Cardiac muscle cell (in vitro differentiated cells and primary cell): ENCODE results near the gene RANBP3. TPM values are rescaled to one million over a fixed set of nuclear protein-coding genes. Genes with fewer than 3 reads are reported as not detected.
"Not testable (repeated sequence)": the region's sequence is repeated elsewhere in the genome, so short reads cannot be mapped to it uniquely, and the experiment has no call there.

Experiments
- DNase-seq, 2 donors: peaks; one replicate each; pipeline versions ENCODE4 v3.0.0 to v3.0.0-alpha.2; 2010 to 2017; ENCODE audit warnings: low read depth in 1 of 2, low spot score in 1 of 2
- H3K27ac ChIP-seq: fragments of 200-600 bp; sonication (generic); 2 replicates; pipeline ENCODE4 v1.5.1; 2016
- H3K27me3 ChIP-seq: fragments of 200-600 bp; sonication (generic); 2 replicates; pipeline ENCODE4 v1.6.0; 2016; ENCODE audit warnings: control low read depth
- H3K36me3 ChIP-seq: fragments of 200-600 bp; sonication (generic); 2 replicates; pipeline ENCODE4 v1.5.1; 2016; ENCODE audit warnings: control low read depth
- H3K4me1 ChIP-seq: fragments of 200-600 bp; sonication (generic); 2 replicates; pipeline ENCODE4 v1.8.1; 2017; ENCODE audit warnings: low read depth, mild to moderate bottlenecking, mixed run types
- H3K4me3 ChIP-seq: fragments of 200-600 bp; sonication (generic); 2 replicates; pipeline ENCODE4 v1.5.1; 2016; ENCODE audit warnings: mild to moderate bottlenecking
- H3K9me3 ChIP-seq: fragments of 200-600 bp; sonication (generic); 2 replicates; pipeline ENCODE4 v1.5.1; 2017; ENCODE audit warnings: low read depth, mild to moderate bottlenecking, control low read depth
- CTCF ChIP-seq: IDR thresholded peaks from 2 replicates; pipeline ENCODE4 v1.5.1; 2012; ENCODE audit warnings: low read depth, mild to moderate bottlenecking, low read length
- polyA plus RNA-seq: library from polyadenylated mRNA; unstranded; fragments of >200 nt; fragmentation: Nextera tagmentation; extraction: Ambion mirVana; gene quantifications from 2 replicates; pipeline ENCODE4 v1.2.1, GENCODE V29; 2016
- total RNA-seq: library from RNA; depleted of rRNA; stranded (reverse); fragments of >200 nt; gene quantifications from 2 replicates; pipeline ENCODE4 v1.2.3, GENCODE V29; 2016

Gene RANBP3
- total RNA-seq (102 and 108 TPM in 2 replicates), polyA plus RNA-seq (17.7 and 18.3 TPM in 2 replicates)

GRCh38 chr19:5977785-5978605 lies at the start of gene RANBP3:
RANBP3 (minus strand) TSS chr19:5978140; CDS start chr19:5978082, 58 bp downstream.
- H3K4me3 ChIP-seq, result peak within 1 kb of the TSS; percentile 67
- no peaks in the 10 kb centered on the region for H3K36me3 ChIP-seq
- no peak for TF ChIP-seq CTCF

GRCh38 chr19:6026390-6027227 lies 48.7 kb upstream of the RANBP3 start:
- Histone ChIP-seq H3K27ac (no peak overlapping the region), H3K4me1 (no peaks in the 10 kb centered on the region), H3K27me3 (no peaks in the 10 kb centered on the region), H3K9me3 (no peaks in the 10 kb centered on the region), H3K4me3 (no peak overlapping the region), H3K36me3 (no peaks in the 10 kb centered on the region)
- no peak for DNase-seq
- TF ChIP-seq CTCF, result no peak

More at GRCh38 chr19:5977785-5978605, at the start of gene RANBP3:
- DNase-seq, result peak; percentile 100
- no peaks in the 10 kb centered on the region for H3K9me3 ChIP-seq
- peaks cover 6% of the 10 kb centered on the region for H3K4me1 ChIP-seq
- no peaks in the 10 kb centered on the region for H3K27me3 ChIP-seq
- H3K27ac ChIP-seq, result peak within 1 kb of the TSS; percentile 90

- H3K27ac ChIP-seq, H3K36me3 ChIP-seq, H3K9me3 ChIP-seq, H3K27me3 ChIP-seq, H3K4me1 ChIP-seq, DNase-seq, H3K4me3 ChIP-seq: not testable (repeated sequence)
Measured at GRCh38 chr19:6024756-6025155, 46.8 kb upstream of the RANBP3 start.

- Histone ChIP-seq H3K27me3 (no peaks in the 10 kb centered on the region), H3K4me3 (no peak overlapping the region), H3K4me1 (no peaks in the 10 kb centered on the region), H3K9me3 (no peaks in the 10 kb centered on the region), H3K27ac (no peak overlapping the region), H3K36me3 (no peaks in the 10 kb centered on the region)
- TF ChIP-seq CTCF, result no peak
- no peak for DNase-seq
Measured at GRCh38 chr19:6023936-6024335, 46.0 kb upstream of the RANBP3 start.

- Histone ChIP-seq H3K4me1 (no peaks in the 10 kb centered on the region), H3K36me3 (no peaks in the 10 kb centered on the region), H3K9me3 (no peaks in the 10 kb centered on the region), H3K27me3 (no peaks in the 10 kb centered on the region), H3K4me3 (no peak overlapping the region), H3K27ac (no peak overlapping the region)
- peak in 1 of 2 donors; percentile 57 for DNase-seq
- TF ChIP-seq CTCF, result no peak
Measured at GRCh38 chr19:6023085-6023682, 45.2 kb upstream of the RANBP3 start.
